ENCODE measurements around the gene GUCY1A2. TPM values are rescaled to one million over a fixed set of nuclear protein-coding genes. Genes with fewer than 3 reads are reported as not detected.

Gene GUCY1A2
- total and polyA plus RNA-seq, 2 donors (not counting 1 experiment from before 2014, with no cell fraction given) = not detected

GRCh38 chr11:106818443-106818842 lies 199.8 kb downstream of the GUCY1A2 start:
- H3K27me3 ChIP-seq (replicated peaks in 1 of 4; ENCODE audit: control extremely low read depth in 1 of 4, control insufficient read depth in 3 of 4, insufficient read depth in 4 of 4, low read length in 3 of 4) = no peaks in the 10 kb centered on the region
- H2AFZ ChIP-seq (ENCODE audit: insufficient read depth, low read depth, low read length, poor library complexity, severe bottlenecking) = no peak overlapping the region
- Mint-ChIP-seq H3K9me3 (ENCODE audit: insufficient read depth) (peaks cover under 1% of the 10 kb centered on the region), H3K4me1 (no peaks in the 10 kb centered on the region), H3K27me3 (no peaks in the 10 kb centered on the region), H3K27ac (no peak overlapping the region), H3K4me3 (no peak overlapping the region)
- H3K79me2 ChIP-seq (ENCODE audit: control insufficient read depth, insufficient read depth, low read length) = no peaks in the 10 kb centered on the region
- DNase-seq (no peak), ATAC-seq (ENCODE audit: low read depth) (no peak)
- TF ChIP-seq EZH2 (IDR thresholded peaks at IDR 0.05; ENCODE audit: borderline replicate concordance, insufficient read depth, low read depth, low read length, poor library complexity, severe bottlenecking) = no peak
- TF ChIP-seq CTCF (IDR thresholded peaks at IDR 0.05) = no peak
- H3K4me2 ChIP-seq (replicated peaks; ENCODE audit: low read depth, low read length, poor library complexity, severe bottlenecking) = no peak overlapping the region
- WGBS (ENCODE audit: insufficient coverage) = no CpG with 5 or more reads among the region's 5 CpGs
- CTCF ChIA-PET = no interaction called here
- H4K20me1 ChIP-seq (ENCODE audit: control insufficient read depth, insufficient read depth, low read length, poor library complexity, severe bottlenecking) = no peaks in the 10 kb centered on the region
- H3K4me3 ChIP-seq (ENCODE audit: control extremely low read depth in 1 of 5, extremely low read depth in 1 of 5, insufficient read depth in 1 of 5, low read depth in 2 of 5, low read length in 4 of 5) = no peak overlapping the region
- intact Hi-C loops (cut with micrococcal nuclease) = no loop called here
- no peaks in the 10 kb centered on the region for H3K4me1 ChIP-seq (ENCODE audit: control insufficient read depth in 2 of 2, insufficient read depth in 2 of 2, low read length in 2 of 2)
- no peaks in the 10 kb centered on the region for H3K36me3 ChIP-seq (replicated peaks in 1 of 2; ENCODE audit: control extremely low read depth in 1 of 2, control insufficient read depth in 1 of 2, extremely low read depth in 1 of 2, insufficient read depth in 2 of 2, low read length in 1 of 2)
- no peak overlapping the region for H3K9ac ChIP-seq (ENCODE audit: low read length)
- no peaks in the 10 kb centered on the region for H3K9me3 ChIP-seq (ENCODE audit: control extremely low read depth in 1 of 3, control insufficient read depth in 2 of 3, insufficient read depth in 1 of 3, low read length in 2 of 3)
- POLR2A ChIA-PET = no interaction called here
- no peak overlapping the region for H3K27ac ChIP-seq (ENCODE audit: low read length in 2 of 2)

- H3K9me3 Mint-ChIP-seq (ENCODE audit: insufficient read depth) = no peaks in the 10 kb centered on the region
- H3K4me2 ChIP-seq (replicated peaks; ENCODE audit: low read depth, low read length, poor library complexity, severe bottlenecking) = no peak overlapping the region
- H3K27me3 ChIP-seq (replicated peaks in 1 of 4; ENCODE audit: control extremely low read depth in 1 of 4, control insufficient read depth in 3 of 4, insufficient read depth in 4 of 4, low read length in 3 of 4) = no peaks in the 10 kb centered on the region
- H3K27ac ChIP-seq (ENCODE audit: low read length in 2 of 2) = no peak overlapping the region
- ATAC-seq (ENCODE audit: low read depth) (no peak), DNase-seq (no peak)
- no peaks in the 10 kb centered on the region for H3K9me3 ChIP-seq (ENCODE audit: control extremely low read depth in 1 of 3, control insufficient read depth in 2 of 3, insufficient read depth in 1 of 3, low read length in 2 of 3)
- intact Hi-C loops (cut with micrococcal nuclease) = no loop called here
- TF ChIP-seq CTCF (IDR thresholded peaks at IDR 0.05) (no peak), EZH2 (IDR thresholded peaks at IDR 0.05; ENCODE audit: borderline replicate concordance, insufficient read depth, low read depth, low read length, poor library complexity, severe bottlenecking) (no peak)
- no peak overlapping the region for H3K4me3 Mint-ChIP-seq
- no peak overlapping the region for H3K4me3 ChIP-seq (ENCODE audit: control extremely low read depth in 1 of 5, extremely low read depth in 1 of 5, insufficient read depth in 1 of 5, low read depth in 2 of 5, low read length in 4 of 5)
- no peaks in the 10 kb centered on the region for H3K79me2 ChIP-seq (ENCODE audit: control insufficient read depth, insufficient read depth, low read length)
- no peak overlapping the region for H3K27ac Mint-ChIP-seq
- H3K4me1 ChIP-seq (ENCODE audit: control insufficient read depth in 2 of 2, insufficient read depth in 2 of 2, low read length in 2 of 2) = no peaks in the 10 kb centered on the region
- no peak overlapping the region for H3K9ac ChIP-seq (ENCODE audit: low read length)
- H3K27me3 Mint-ChIP-seq = no peaks in the 10 kb centered on the region
- no peak overlapping the region for H2AFZ ChIP-seq (ENCODE audit: insufficient read depth, low read depth, low read length, poor library complexity, severe bottlenecking)
- POLR2A ChIA-PET = no interaction called here
- H3K4me1 Mint-ChIP-seq = no peaks in the 10 kb centered on the region
- CTCF ChIA-PET = no interaction called here
- H4K20me1 ChIP-seq (ENCODE audit: control insufficient read depth, insufficient read depth, low read length, poor library complexity, severe bottlenecking) = no peaks in the 10 kb centered on the region
- H3K36me3 ChIP-seq (replicated peaks in 1 of 2; ENCODE audit: control extremely low read depth in 1 of 2, control insufficient read depth in 1 of 2, extremely low read depth in 1 of 2, insufficient read depth in 2 of 2, low read length in 1 of 2) = no peaks in the 10 kb centered on the region
Observed at GRCh38 chr11:106815209-106815608, 203.1 kb downstream of the GUCY1A2 start.

Data from B cell (primary cell).